Adrenal gland (tissue), 12 donors: ENCODE data around the gene DTD2. TPM values are rescaled to one million over a fixed set of nuclear protein-coding genes. Genes with fewer than 3 reads are reported as not detected.
A peak's percentile ranks its signal among the peaks of the same experiment; 100 is the strongest.

Source experiments
- DNase-seq, 7 donors: peaks; one replicate each; pipeline ENCODE4 v3.0.0-alpha.2; 2019 to 2020
- H3K27ac ChIP-seq, 5 donors: fragments of 200-600 bp; sonication (generic) in 4 of 5; 1 replicate in 3 of 5; 2 replicates in 2 of 5; pipeline versions ENCODE4 v1.5.1 to v1.8.0; 2016 to 2020; ENCODE audit warnings: mild to moderate bottlenecking in 1 of 5
- H3K27me3 ChIP-seq: fragments of 200-600 bp; 2 replicates; pipeline ENCODE4 v1.8.0; 2021
- H3K36me3 ChIP-seq, 2 donors: fragments of 200-600 bp; replicated peaks in 1 of 2; 1 replicate in 1 of 2; 2 replicates in 1 of 2; pipeline versions ENCODE4 v1.5.1 to v1.8.0; 2018 to 2022
- H3K4me1 ChIP-seq, 2 donors: fragments of 200-600 bp; replicated peaks in 1 of 2; 1 replicate in 1 of 2; 2 replicates in 1 of 2; pipeline versions ENCODE4 v1.5.1 to v1.8.0; 2018 to 2021
- H3K4me3 ChIP-seq, 4 donors: fragments of 200-600 bp; sonication (generic) in 3 of 4; one replicate each; pipeline ENCODE4 v1.5.1; 2016 to 2018
- H3K9me3 ChIP-seq, 3 donors: fragments of 200-600 bp; sonication (generic) in 1 of 3; replicated peaks in 1 of 3; 1 replicate in 2 of 3; 2 replicates in 1 of 3; pipeline versions ENCODE4 v1.5.1 to v1.8.0; 2016 to 2021
- CTCF ChIP-seq, 6 experiments: fragments of 450-650 bp in 4 of 6; fragments of 200-600 bp in 2 of 6; sonication (generic) in 1 of 6; IDR thresholded peaks; 1 replicate in 5 of 6; 2 replicates in 1 of 6; pipeline versions ENCODE4 v1.5.1 to v1.8.0; 2016 to 2021; ENCODE audit warnings: antibody characterized with exemption in 6 of 6, mild to moderate bottlenecking in 2 of 6, moderate library complexity in 1 of 6
- POLR2A ChIP-seq, 2 donors: fragments of 450-650 bp; IDR thresholded peaks; one replicate each; pipeline ENCODE4 v1.6.1; 2017; ENCODE audit warnings: antibody characterized with exemption in 2 of 2, mild to moderate bottlenecking in 2 of 2, moderate library complexity in 1 of 2
- WGBS, 4 donors: extraction: QIAGEN DNeasy Blood & Tissue Kit in 2 of 4; methylation state at CpG; one replicate each; pipeline versions ENCODE4 v1.1.5 to v1.1.7; 2013 to 2017; 5-methylcytosine and 5-hydroxymethylcytosine counted together
- intact Hi-C, 2 donors: fragments of 100-400 bp; cut with DNase I; formaldehyde crosslinking; loops; one replicate each; pipeline versions ENCODE4 v1.14.1 to v1.15.0; 2022 to 2023
- polyA plus RNA-seq, 3 donors: library from polyadenylated mRNA; stranded (reverse); fragments of 200-250 nt in 2 of 3; fragments of 350-450 nt in 1 of 3; fragmentation: Illumina TruSeq in 1 of 3; extraction: RNeasy Lipid Tissue Mini Kit (QIAGEN cat#74804) in 1 of 3; gene quantifications; one replicate each; pipeline ENCODE4 v1.2.3, GENCODE V29; 2013 to 2014
- total RNA-seq, 9 donors: library from RNA; depleted of rRNA in 4 of 9; stranded (reverse); fragments of >200 nt in 4 of 9; fragments of 120-200 nt in 1 of 9; fragmentation: NEBNext Ultra II Directional in 1 of 9; extraction: Animal tissue kit (Norgen Biotek cat#: 25700) in 1 of 9; gene quantifications; one replicate each; pipeline versions ENCODE4 v1.1.0 to v1.2.4, GENCODE V29; 2013 to 2023
- donor health status: healthy with polysubstance abuse.
- donor health status: Bipolar disorder and iron deficiency.
- donor health status: DM: yes; HTN: yes; CAD: no.
- donor health status: DM: no; HTN: no; CAD: no.
- donor health status: DM: no; HTN: no; CAD: no.
- donor health status: DM: yes; HTN: yes; CAD: no.

The DTD2 gene
- total and polyA plus RNA-seq, 12 donors, result 6.0 to 50.1 (median 25.0) TPM

- no peaks in the 10 kb centered on the region for H3K27me3 ChIP-seq
- peak overlapping the region; percentile 71 to 94 (median 87) for H3K27ac ChIP-seq
- WGBS, 4 donors, result 0 to 1% (median 0%) methylated on average over 11 to 33 of the region's 33 CpGs
- intact Hi-C loops, result no loop called here
- peak overlapping the region in 3 of 4 donors; percentile 84 to 90 (median 90) for H3K4me3 ChIP-seq
- H3K4me1 ChIP-seq, result peaks cover 13 to 26% of the 10 kb centered on the region in 2 donors
- no peaks in the 10 kb centered on the region for H3K9me3 ChIP-seq
- no peaks in the 10 kb centered on the region for H3K36me3 ChIP-seq
- peak; percentile 68 to 80 (median 77) for DNase-seq
- TF ChIP-seq CTCF (IDR thresholded peaks at IDR 0.05) (no peak), POLR2A (IDR thresholded peaks at IDR 0.05) (no peak)
Observed at GRCh38 chr14:31419967-31420318, 37.4 kb downstream of the DTD2 start.

GRCh38 chr14:31419179-31419966 is 37.9 kb downstream of the DTD2 start:
- Histone ChIP-seq H3K27me3 (no peaks in the 10 kb centered on the region), H3K9me3 (no peaks in the 10 kb centered on the region), H3K4me1 (peaks cover 17 to 29% of the 10 kb centered on the region in 2 donors), H3K27ac (peak overlapping the region; percentile 71 to 94 (median 87)), H3K36me3 (no peaks in the 10 kb centered on the region), H3K4me3 (peak overlapping the region in 3 of 4 donors; percentile 84 to 90 (median 90))
- WGBS, 4 donors, result 6 to 10% (median 7%) methylated on average over 9 of the region's 9 CpGs
- DNase-seq, result no peak
- TF ChIP-seq CTCF (IDR thresholded peaks at IDR 0.05) (no peak), POLR2A (IDR thresholded peaks at IDR 0.05) (no peak)
- intact Hi-C loops, result no loop called here

GRCh38 chr14:31418440-31418839 is 38.9 kb downstream of the DTD2 start:
- Histone ChIP-seq H3K4me3 (no peak overlapping the region), H3K27ac (peak overlapping the region in 1 of 5 donors; percentile 10), H3K36me3 (no peaks in the 10 kb centered on the region), H3K27me3 (no peaks in the 10 kb centered on the region), H3K4me1 (peaks cover 23 to 35% of the 10 kb centered on the region in 2 donors), H3K9me3 (no peaks in the 10 kb centered on the region)
- no peak for DNase-seq
- intact Hi-C loops, result no loop called here
- TF ChIP-seq POLR2A (IDR thresholded peaks at IDR 0.05), result no peak
- TF ChIP-seq CTCF (IDR thresholded peaks at IDR 0.05), result no peak
- 26 to 50% (median 38%) methylated on average over 1 of the region's 1 CpG for WGBS, 4 donors

- Histone ChIP-seq H3K9me3 (no peaks in the 10 kb centered on the region), H3K4me1 (peaks cover 19 to 34% of the 10 kb centered on the region in 2 donors), H3K4me3 (no peak overlapping the region), H3K36me3 (no peaks in the 10 kb centered on the region), H3K27ac (no peak overlapping the region), H3K27me3 (no peaks in the 10 kb centered on the region)
- DNase-seq, result no peak
- intact Hi-C loops, result no loop called here
- TF ChIP-seq POLR2A (IDR thresholded peaks at IDR 0.05) (no peak), CTCF (IDR thresholded peaks at IDR 0.05) (no peak)
- 2 to 18% (median 11%) methylated on average over 1 of the region's 1 CpG for WGBS, 4 donors
Observed at GRCh38 chr14:31414190-31414833, 43.0 kb downstream of the DTD2 start.
